GM19023 (cell line): ENCODE measurements around the gene TMEM95.
"Not testable (repeated sequence)": the region's sequence is repeated elsewhere in the genome, so short reads cannot be mapped to it uniquely, and the experiment has no call there.

Experiments used
- ATAC-seq: cut with Tn5 transposase; IDR thresholded peaks from one replicate; pipeline ENCODE4 v1.9.1; 2021; ENCODE audit warnings: mild to moderate bottlenecking, moderate library complexity; ENCODE audit not compliant: unreplicated experiment

Gene TMEM95

GRCh38 chr17:7346761-7347614 lies 8.0 kb upstream of the TMEM95 start:
- no peak for ATAC-seq

DNA sequence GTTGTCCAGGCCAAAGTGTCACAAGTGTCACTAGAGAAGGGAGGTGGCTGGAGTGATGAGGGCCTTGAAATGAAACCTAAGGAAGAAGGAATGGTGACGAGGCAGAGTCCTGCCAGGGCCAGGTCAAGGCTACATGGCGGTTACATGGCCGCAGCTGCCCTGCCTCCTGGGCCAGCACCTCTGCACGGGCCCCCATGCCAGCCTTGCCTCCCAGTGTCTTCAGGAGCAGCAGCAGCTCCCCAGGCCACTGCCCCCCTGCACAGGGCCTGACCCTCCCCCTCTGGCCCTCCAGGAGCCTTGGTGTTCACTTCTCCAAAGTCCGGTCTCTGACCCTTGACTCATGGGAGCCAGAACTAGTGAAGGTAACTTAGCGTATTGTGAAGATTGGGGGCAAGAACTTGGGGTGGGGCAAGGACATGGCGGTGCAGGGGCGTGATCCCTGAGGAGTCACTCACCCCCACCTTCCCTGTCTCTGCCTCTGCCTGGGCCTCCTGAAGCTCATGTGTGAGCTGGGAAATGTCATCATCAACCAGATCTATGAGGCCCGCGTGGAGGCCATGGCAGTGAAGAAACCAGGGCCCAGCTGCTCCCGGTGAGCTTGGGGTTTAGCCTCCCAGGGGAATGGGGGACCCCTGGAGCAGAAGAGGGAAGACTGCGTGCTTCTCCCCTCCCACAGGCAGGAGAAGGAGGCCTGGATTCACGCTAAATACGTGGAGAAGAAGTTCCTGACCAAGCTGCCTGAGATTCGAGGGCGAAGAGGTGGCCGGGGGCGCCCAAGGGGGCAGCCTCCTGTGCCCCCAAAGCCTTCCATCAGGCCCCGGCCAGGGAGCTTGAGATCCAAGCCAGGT lies 7.1 kb upstream of the TMEM95 start:
- ATAC-seq = no peak

GRCh38 chr17:7348478-7349242 lies 6.3 kb upstream of the TMEM95 start:
- ATAC-seq = no peak

- peak; percentile 65 for ATAC-seq
These were observed 3.1 kb upstream of the TMEM95 start, which contains the start of gene KCTD11 for GRCh38 chr17:7351665-7352502. Gene KCTD11 (plus strand): TSS chr17:7352162.

- no peak for ATAC-seq
These were observed 2.5 kb upstream of the TMEM95 start for GRCh38 chr17:7352503-7352889.

GRCh38 chr17:7352910-7353635 lies 1.9 kb upstream of the TMEM95 start:
- no peak for ATAC-seq

- ATAC-seq = no peak
These were observed 603 bp upstream of the TMEM95 start for GRCh38 chr17:7354262-7354843.

GRCh38 chr17:7355573-7355972 lies 617 bp downstream of the TMEM95 start:
- no peak for ATAC-seq

DNA sequence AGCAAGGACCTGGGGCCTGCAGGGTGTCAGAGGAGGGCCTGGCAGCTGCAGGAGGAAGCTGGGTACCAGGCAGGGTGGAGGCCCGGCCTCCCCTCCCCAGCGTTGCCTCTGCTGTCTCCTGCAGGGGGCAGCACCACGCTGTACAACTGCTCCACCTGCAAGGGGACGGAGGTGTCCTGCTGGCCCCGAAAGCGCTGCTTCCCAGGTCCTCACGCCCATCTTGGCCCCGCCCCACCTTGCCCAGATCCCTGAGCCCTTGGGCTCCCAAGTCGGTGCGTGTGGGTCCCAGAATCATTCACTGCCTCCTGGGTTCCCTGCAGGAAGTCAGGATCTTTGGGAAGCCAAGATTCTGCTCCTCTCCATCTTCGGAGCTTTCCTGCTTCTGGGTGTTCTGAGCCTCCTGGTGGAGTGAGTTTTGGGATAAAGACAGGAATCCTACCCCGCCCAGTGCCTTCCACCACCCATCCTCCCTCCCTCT lies 1.2 kb downstream of the TMEM95 start:
- no peak for ATAC-seq

DNA sequence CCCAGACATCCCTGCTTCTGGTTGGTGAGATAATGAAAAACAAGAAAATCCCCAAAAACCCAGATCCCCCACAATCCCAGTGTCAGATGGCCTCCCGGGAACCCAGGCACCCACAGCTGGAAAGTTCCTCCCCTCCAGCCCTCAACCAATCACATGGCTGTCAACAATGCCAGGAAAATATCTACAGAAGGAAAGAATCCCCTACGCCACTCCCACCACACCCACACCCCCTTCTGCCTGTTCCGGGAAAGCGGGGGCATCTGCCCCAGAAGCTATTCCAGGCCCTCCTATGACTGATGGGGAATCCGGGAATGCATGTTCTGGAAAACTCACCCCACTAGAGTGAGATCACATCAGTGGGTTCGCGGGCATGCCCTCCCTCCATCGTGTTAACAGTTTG lies 1.8 kb downstream of the TMEM95 start:
- ATAC-seq = no peak

- ATAC-seq = no peak
These were observed 2.4 kb downstream of the TMEM95 start for GRCh38 chr17:7357381-7357780.

DNA sequence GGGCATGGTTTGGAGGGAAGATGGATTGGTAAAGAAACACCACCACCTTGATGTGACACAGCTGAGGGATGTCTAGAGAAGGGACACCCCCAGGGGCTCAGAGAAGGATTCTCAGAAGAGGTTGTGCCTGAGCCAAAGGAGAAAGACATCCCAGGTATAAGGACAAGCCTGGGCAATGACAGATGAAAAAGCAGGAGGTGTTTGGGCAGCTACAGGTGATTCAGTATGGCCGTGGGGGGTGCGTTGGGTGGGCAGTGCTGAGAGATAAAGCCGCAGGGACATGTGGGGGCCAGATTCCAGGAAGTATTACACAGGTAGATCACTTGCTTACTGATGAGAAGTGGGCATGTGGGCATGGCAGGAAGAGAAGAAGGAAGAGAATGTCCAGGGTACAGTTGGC lies 7.0 kb downstream of the TMEM95 start:
- no peak for ATAC-seq

DNA sequence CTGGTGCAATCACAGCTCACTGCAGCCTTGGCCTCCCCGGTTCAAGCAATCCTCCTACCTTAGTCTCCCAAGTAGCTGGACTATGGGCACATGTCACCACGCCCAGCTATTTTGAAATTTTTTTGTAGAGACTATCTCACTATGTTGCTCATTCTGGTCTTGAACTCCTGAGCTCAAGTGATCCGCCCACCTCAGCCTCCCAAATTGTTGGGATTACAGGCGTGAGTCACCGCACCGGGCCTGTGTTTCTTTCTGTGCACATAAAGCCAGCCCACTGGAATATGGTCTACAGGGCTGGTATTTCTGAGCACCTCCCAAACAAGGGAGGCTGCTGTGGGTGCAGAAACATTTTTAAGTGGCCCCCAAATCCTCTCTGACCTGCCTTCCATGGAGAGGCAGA lies 8.4 kb downstream of the TMEM95 start:
- no peak for ATAC-seq

- not testable (repeated sequence) for ATAC-seq
These were observed 11.0 kb downstream of the TMEM95 start for GRCh38 chr17:7365963-7366362.

DNA sequence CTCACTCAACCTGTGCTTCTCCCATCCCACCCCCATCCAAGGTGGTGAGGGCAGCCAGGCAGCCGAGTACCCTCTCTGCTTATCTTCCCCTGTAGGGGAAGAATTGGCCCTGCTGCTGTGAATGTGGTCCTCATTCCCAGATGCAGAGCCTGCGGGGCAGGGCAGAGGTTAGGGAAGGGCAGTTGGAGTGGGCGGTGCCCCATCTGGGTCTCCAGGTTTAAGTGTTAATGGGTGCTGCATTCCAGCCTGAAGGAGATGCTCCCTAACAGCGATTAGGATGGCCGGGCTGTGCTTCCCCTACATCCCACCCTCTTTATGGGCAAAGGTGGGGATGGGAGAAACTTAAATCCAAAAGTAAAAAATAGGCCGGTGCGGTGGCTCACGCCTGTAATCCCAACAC lies 12.1 kb downstream of the TMEM95 start:
- no peak for ATAC-seq

DNA sequence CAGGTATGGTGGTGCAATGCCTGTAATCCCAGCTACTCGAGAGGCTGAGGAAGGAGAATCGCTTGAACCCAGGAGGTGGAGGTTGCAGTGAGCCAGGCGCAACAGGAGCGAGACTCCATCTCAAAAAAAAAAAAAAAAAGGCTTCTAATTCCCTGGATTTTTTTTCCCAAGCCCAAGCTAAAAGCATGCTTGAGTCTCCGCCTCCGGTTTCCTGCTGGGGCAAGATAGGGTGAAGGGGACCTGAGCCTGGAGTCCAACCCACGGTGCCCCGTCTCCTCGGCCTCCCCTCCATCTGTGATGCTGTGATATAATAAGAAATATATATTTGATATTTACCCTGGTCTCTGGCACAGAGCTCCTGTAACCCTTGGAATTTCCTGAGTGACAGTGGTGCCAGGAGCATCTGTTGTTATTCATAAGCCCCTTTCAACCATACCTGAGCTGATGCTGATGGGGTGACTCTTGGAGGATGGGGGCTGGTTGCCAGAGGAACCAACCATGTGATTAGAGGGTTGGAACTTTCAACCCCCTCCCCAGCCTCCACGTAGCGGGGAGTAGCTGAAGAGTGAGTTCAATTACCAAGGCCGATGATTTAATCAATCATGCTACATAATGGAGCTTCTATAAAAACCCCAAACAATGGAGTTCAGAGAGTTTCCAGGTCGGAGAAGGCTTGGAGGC lies 13.1 kb downstream of the TMEM95 start:
- ATAC-seq = no peak

DNA sequence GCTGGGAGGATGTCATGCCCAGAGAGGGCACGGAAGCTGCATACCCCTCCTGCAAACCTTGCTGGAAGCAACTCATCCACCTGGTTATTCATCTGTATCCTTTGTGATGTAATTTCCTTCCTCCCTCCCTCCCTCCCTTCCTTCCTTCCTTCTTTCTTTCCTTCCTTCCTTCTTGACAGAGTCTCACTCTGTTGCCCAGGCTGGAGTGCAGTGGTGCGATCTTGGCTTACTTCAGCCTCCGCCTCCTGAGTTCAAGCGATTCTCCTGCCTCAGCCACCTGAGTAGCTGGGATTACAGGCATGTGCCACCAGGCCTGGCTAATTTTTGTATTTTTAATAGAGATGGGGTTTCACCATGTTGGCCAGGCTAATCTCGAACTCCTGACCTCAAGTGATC lies 13.6 kb downstream of the TMEM95 start:
- ATAC-seq = not testable (repeated sequence)

- no peak for ATAC-seq
These were observed 14.9 kb downstream of the TMEM95 start for GRCh38 chr17:7369825-7370224.

GRCh38 chr17:7370853-7371252 lies 15.9 kb downstream of the TMEM95 start:
- ATAC-seq = no peak
